ENCODE data around the gene ARID1A.

ARID1A gene

DNA sequence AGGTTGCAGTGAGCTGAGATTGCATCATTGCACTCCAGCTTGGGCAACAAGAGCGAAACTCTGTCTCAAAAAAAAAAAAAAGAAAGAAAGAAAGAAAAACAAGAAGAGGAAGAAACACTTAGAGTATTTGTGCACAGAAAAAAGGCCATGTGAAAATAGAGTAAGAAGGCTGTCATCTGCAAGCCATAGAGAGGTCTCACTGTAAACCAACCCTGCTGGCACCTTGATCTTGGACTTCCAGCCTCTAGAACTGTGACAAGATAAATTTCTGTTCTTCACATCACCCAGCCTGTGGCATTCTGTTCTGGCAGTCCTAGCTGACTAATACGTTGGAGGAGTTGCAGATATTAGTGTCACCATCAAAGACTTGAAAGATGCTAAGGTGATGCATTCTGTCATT is 118.6 kb downstream of the ARID1A start:
- Histone ChIP-seq H3K4me3 (ENCODE audit: low read depth, low read length) (no peak overlapping the region), H3K9me3 (ENCODE audit: control insufficient read depth, insufficient read depth, low read length) (no peaks in the 10 kb centered on the region), H3K9ac (ENCODE audit: low read depth, low read length) (no peak overlapping the region), H3K27ac (ENCODE audit: low read depth, low read length) (no peak overlapping the region), H3K27me3 (ENCODE audit: control insufficient read depth, insufficient read depth, low read length) (no peaks in the 10 kb centered on the region), H3K36me3 (ENCODE audit: control insufficient read depth, insufficient read depth, low read length) (no peaks in the 10 kb centered on the region), H3K4me1 (ENCODE audit: control insufficient read depth, insufficient read depth, low read length) (no peaks in the 10 kb centered on the region)

- Histone ChIP-seq H3K9me3 (ENCODE audit: control insufficient read depth, insufficient read depth, low read length) (no peaks in the 10 kb centered on the region), H3K27ac (ENCODE audit: low read depth, low read length) (no peak overlapping the region), H3K4me3 (ENCODE audit: low read depth, low read length) (no peak overlapping the region), H3K36me3 (ENCODE audit: control insufficient read depth, insufficient read depth, low read length) (no peaks in the 10 kb centered on the region), H3K9ac (ENCODE audit: low read depth, low read length) (no peak overlapping the region), H3K4me1 (ENCODE audit: control insufficient read depth, insufficient read depth, low read length) (no peaks in the 10 kb centered on the region), H3K27me3 (ENCODE audit: control insufficient read depth, insufficient read depth, low read length) (no peaks in the 10 kb centered on the region)
These were observed 119.1 kb downstream of the ARID1A start for GRCh38 chr1:26814893-26815292.

DNA sequence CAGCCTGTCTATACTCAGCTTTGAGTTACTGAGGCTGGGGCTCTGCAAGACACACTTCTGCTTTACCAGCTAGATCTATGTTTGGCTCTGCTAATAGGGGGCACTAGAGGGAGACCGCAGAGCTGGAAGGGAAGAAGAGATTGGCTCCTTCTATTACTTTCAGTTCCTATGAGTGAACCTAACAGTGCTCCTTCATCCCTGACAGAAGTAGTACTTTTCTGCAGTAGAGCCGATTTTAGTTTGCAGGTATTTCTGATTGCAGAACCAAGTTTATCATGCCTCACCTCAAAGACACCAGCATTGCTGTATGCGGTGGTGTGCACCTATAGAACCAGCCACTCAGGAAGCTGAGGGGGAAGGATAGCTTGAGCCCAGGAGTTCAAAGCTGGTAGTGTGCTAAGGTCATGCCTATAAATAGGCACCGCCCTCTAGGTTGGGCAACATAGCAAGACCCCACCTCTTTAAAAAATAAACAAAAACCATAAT is 125.0 kb downstream of the ARID1A start:
- Histone ChIP-seq H3K4me3 (ENCODE audit: low read depth, low read length) (no peak overlapping the region), H3K27ac (ENCODE audit: low read depth, low read length) (no peak overlapping the region), H3K9me3 (ENCODE audit: control insufficient read depth, insufficient read depth, low read length) (no peaks in the 10 kb centered on the region), H3K9ac (ENCODE audit: low read depth, low read length) (no peak overlapping the region), H3K4me1 (ENCODE audit: control insufficient read depth, insufficient read depth, low read length) (0 out of 2 replicates have a peak, but pooled peaks cover under 1% of the 10 kb centered on the region), H3K27me3 (ENCODE audit: control insufficient read depth, insufficient read depth, low read length) (no peaks in the 10 kb centered on the region), H3K36me3 (ENCODE audit: control insufficient read depth, insufficient read depth, low read length) (no peaks in the 10 kb centered on the region)

- H3K36me3 ChIP-seq (ENCODE audit: control insufficient read depth, insufficient read depth, low read length) = no peaks in the 10 kb centered on the region
- H3K9me3 ChIP-seq (ENCODE audit: control insufficient read depth, insufficient read depth, low read length) = no peaks in the 10 kb centered on the region
- H3K27me3 ChIP-seq (ENCODE audit: control insufficient read depth, insufficient read depth, low read length) = no peaks in the 10 kb centered on the region
- H3K9ac ChIP-seq (ENCODE audit: low read depth, low read length) = no peak overlapping the region
- H3K4me3 ChIP-seq (ENCODE audit: low read depth, low read length) = no peak overlapping the region
- H3K27ac ChIP-seq (ENCODE audit: low read depth, low read length) = no peak overlapping the region
- peaks cover 12% of the 10 kb centered on the region for H3K4me1 ChIP-seq (ENCODE audit: control insufficient read depth, insufficient read depth, low read length)
These were observed 127.1 kb downstream of the ARID1A start for GRCh38 chr1:26822737-26823395.

GRCh38 chr1:26824731-26825130 is 128.9 kb downstream of the ARID1A start:
- H3K4me3 ChIP-seq (ENCODE audit: low read depth, low read length) = no peak overlapping the region
- no peak overlapping the region for H3K27ac ChIP-seq (ENCODE audit: low read depth, low read length)
- no peaks in the 10 kb centered on the region for H3K36me3 ChIP-seq (ENCODE audit: control insufficient read depth, insufficient read depth, low read length)
- H3K9ac ChIP-seq (ENCODE audit: low read depth, low read length) = no peak overlapping the region
- peaks cover 12% of the 10 kb centered on the region for H3K4me1 ChIP-seq (ENCODE audit: control insufficient read depth, insufficient read depth, low read length)
- no peaks in the 10 kb centered on the region for H3K27me3 ChIP-seq (ENCODE audit: control insufficient read depth, insufficient read depth, low read length)
- H3K9me3 ChIP-seq (ENCODE audit: control insufficient read depth, insufficient read depth, low read length) = no peaks in the 10 kb centered on the region

GRCh38 chr1:26826261-26827105 is 130.7 kb downstream of the ARID1A start, which contains the start of gene ZDHHC18:
ZDHHC18 (plus strand) TSS chr1:26826688; CDS start chr1:26826805, 117 bp downstream.
- H3K36me3 ChIP-seq (ENCODE audit: control insufficient read depth, insufficient read depth, low read length) = peaks cover 1% of the 10 kb centered on the region; the same call in 1 of the 2 replicates
- peak within 1 kb of the TSS; percentile 76 for H3K4me3 ChIP-seq (ENCODE audit: low read depth, low read length)
- H3K4me1 ChIP-seq (ENCODE audit: control insufficient read depth, insufficient read depth, low read length) = peaks cover 12% of the 10 kb centered on the region
- H3K9me3 ChIP-seq (ENCODE audit: control insufficient read depth, insufficient read depth, low read length) = no peaks in the 10 kb centered on the region
- peak within 1 kb of the TSS; percentile 66; the same call in 1 of the 2 replicates for H3K9ac ChIP-seq (ENCODE audit: low read depth, low read length)
- peak within 1 kb of the TSS; percentile 28 for H3K27ac ChIP-seq (ENCODE audit: low read depth, low read length)
- no peaks in the 10 kb centered on the region for H3K27me3 ChIP-seq (ENCODE audit: control insufficient read depth, insufficient read depth, low read length)

- peaks cover 12% of the 10 kb centered on the region for H3K4me1 ChIP-seq (ENCODE audit: control insufficient read depth, insufficient read depth, low read length)
- no peaks in the 10 kb centered on the region for H3K9me3 ChIP-seq (ENCODE audit: control insufficient read depth, insufficient read depth, low read length)
- peak overlapping the region; percentile 28 for H3K27ac ChIP-seq (ENCODE audit: low read depth, low read length)
- no peak overlapping the region for H3K9ac ChIP-seq (ENCODE audit: low read depth, low read length)
- no peaks in the 10 kb centered on the region for H3K27me3 ChIP-seq (ENCODE audit: control insufficient read depth, insufficient read depth, low read length)
- H3K36me3 ChIP-seq (ENCODE audit: control insufficient read depth, insufficient read depth, low read length) = peaks cover 8% of the 10 kb centered on the region
- H3K4me3 ChIP-seq (ENCODE audit: low read depth, low read length) = peak overlapping the region; percentile 76
These were observed 131.3 kb downstream of the ARID1A start for GRCh38 chr1:26827106-26827604.

GRCh38 chr1:26827663-26828062 is 131.8 kb downstream of the ARID1A start:
- Histone ChIP-seq H3K9me3 (ENCODE audit: control insufficient read depth, insufficient read depth, low read length) (no peaks in the 10 kb centered on the region), H3K9ac (ENCODE audit: low read depth, low read length) (no peak overlapping the region), H3K4me1 (ENCODE audit: control insufficient read depth, insufficient read depth, low read length) (peaks cover 12% of the 10 kb centered on the region), H3K36me3 (ENCODE audit: control insufficient read depth, insufficient read depth, low read length) (peaks cover 13% of the 10 kb centered on the region), H3K27ac (ENCODE audit: low read depth, low read length) (no peak overlapping the region), H3K27me3 (ENCODE audit: control insufficient read depth, insufficient read depth, low read length) (no peaks in the 10 kb centered on the region), H3K4me3 (ENCODE audit: low read depth, low read length) (peak overlapping the region; percentile 76)

DNA sequence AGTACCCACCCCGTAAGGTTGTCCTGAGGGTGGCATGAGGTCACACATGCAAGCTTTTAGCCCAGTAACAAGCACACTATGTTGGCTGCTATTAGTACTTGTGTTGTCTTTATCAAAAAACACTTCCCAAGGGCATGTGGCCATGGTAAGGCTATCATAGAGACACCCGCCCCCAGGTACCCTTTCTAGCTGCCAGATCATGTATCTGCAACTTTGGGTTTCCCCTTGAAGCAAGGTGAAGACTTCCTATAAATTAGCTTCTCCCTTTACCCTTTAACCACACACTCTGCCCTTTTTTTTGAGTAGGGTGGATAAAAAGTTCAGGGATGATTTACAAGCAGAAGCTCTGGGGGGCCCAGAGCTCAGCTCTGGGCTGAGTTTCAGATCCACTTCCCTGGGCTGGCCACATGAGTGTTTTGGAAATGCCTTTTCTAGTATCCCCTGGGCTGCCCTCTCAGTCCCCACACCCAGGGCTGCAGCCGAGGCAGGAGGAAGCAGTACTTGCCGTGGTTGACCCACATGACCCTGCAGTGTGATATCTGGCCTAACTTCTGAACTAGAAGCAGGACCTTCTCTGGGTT is 132.7 kb downstream of the ARID1A start:
- no peak overlapping the region for H3K27ac ChIP-seq (ENCODE audit: low read depth, low read length)
- H3K9me3 ChIP-seq (ENCODE audit: control insufficient read depth, insufficient read depth, low read length) = no peaks in the 10 kb centered on the region
- H3K9ac ChIP-seq (ENCODE audit: low read depth, low read length) = no peak overlapping the region
- H3K36me3 ChIP-seq (ENCODE audit: control insufficient read depth, insufficient read depth, low read length) = peaks cover 22% of the 10 kb centered on the region
- H3K4me1 ChIP-seq (ENCODE audit: control insufficient read depth, insufficient read depth, low read length) = peaks cover 12% of the 10 kb centered on the region
- no peak overlapping the region for H3K4me3 ChIP-seq (ENCODE audit: low read depth, low read length)
- no peaks in the 10 kb centered on the region for H3K27me3 ChIP-seq (ENCODE audit: control insufficient read depth, insufficient read depth, low read length)

GRCh38 chr1:26829184-26829911 is 133.5 kb downstream of the ARID1A start:
- Histone ChIP-seq H3K36me3 (ENCODE audit: control insufficient read depth, insufficient read depth, low read length) (peaks cover 30% of the 10 kb centered on the region), H3K27me3 (ENCODE audit: control insufficient read depth, insufficient read depth, low read length) (no peaks in the 10 kb centered on the region), H3K4me1 (ENCODE audit: control insufficient read depth, insufficient read depth, low read length) (peaks cover 12% of the 10 kb centered on the region), H3K27ac (ENCODE audit: low read depth, low read length) (no peak overlapping the region), H3K4me3 (ENCODE audit: low read depth, low read length) (no peak overlapping the region), H3K9ac (ENCODE audit: low read depth, low read length) (no peak overlapping the region), H3K9me3 (ENCODE audit: control insufficient read depth, insufficient read depth, low read length) (no peaks in the 10 kb centered on the region)
